NCI-H774 (cell line): ENCODE measurements around the gene ZNF524.

Source experiments
- DNase-seq: peaks from one replicate; lab custom pipeline; 2025; lab: John Stamatoyannopoulos, UW

ZNF524 gene

GRCh38 chr19:55642153-55643002, 42.3 kb downstream of the ZNF524 start:
- DNase-seq, result no peak

- DNase-seq, result peak; percentile 49
Measured at GRCh38 chr19:55643003-55643886, 43.2 kb downstream of the ZNF524 start, which contains the start of gene ZNF581. Gene ZNF581, plus strand, starts transcription at chr19:55643649. Its CDS starts 923 bp downstream, at chr19:55644572.

GRCh38 chr19:55643887-55644176, 43.7 kb downstream of the ZNF524 start:
- DNase-seq, result no peak

GRCh38 chr19:55644191-55644833, 44.2 kb downstream of the ZNF524 start:
- DNase-seq, result no peak

- no peak for DNase-seq
Measured at GRCh38 chr19:55644842-55645511, 44.9 kb downstream of the ZNF524 start.

- no peak for DNase-seq
Measured at GRCh38 chr19:55645512-55645881, 45.4 kb downstream of the ZNF524 start.

GRCh38 chr19:55646889-55647731, 47.0 kb downstream of the ZNF524 start:
- DNase-seq, result no peak

- DNase-seq, result no peak
Measured at GRCh38 chr19:55647732-55648584, 47.9 kb downstream of the ZNF524 start, which contains the start of gene CCDC106. Gene CCDC106, plus strand, starts transcription at chr19:55648212. Its CDS starts 835 bp downstream, at chr19:55649047.

- no peak for DNase-seq
Measured at GRCh38 chr19:55648585-55649267, 48.6 kb downstream of the ZNF524 start.

GRCh38 chr19:55649268-55650125, 49.4 kb downstream of the ZNF524 start:
- no peak for DNase-seq

GRCh38 chr19:55650126-55650557, 50.1 kb downstream of the ZNF524 start:
- DNase-seq, result no peak

- DNase-seq, result no peak
Measured at GRCh38 chr19:55650602-55651230, 50.6 kb downstream of the ZNF524 start.

GRCh38 chr19:55651236-55651635, 51.1 kb downstream of the ZNF524 start:
- no peak for DNase-seq

GRCh38 chr19:55652311-55653128, 52.4 kb downstream of the ZNF524 start:
- no peak for DNase-seq
